ENCODE measurements around the gene ADGRE2. TPM values are rescaled to one million over a fixed set of nuclear protein-coding genes. Genes with fewer than 3 reads are reported as not detected.

ADGRE2 gene
- total and polyA plus RNA-seq, 2 experiments from 2014 or later: 0.04 to 0.09 TPM

DNA sequence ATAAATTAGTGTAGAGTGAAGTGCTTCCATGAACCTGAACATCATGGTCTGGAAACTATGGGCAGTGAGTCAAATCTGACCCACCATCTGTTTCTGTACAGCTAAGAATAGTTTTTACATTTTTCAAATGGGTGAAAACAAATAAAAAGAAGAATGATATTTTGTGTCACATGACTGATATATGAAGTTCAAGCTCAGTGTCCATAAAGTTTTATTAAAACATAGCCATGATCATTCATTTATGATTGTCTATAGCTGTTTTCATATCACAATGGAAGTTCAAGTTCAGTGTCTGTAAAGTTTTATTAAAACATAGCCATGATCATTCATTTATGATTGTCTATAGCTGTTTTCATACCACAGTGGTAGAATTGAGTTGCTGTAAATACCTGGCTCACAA, 45.9 kb downstream of the ADGRE2 start:
- no peaks in the 10 kb centered on the region for H3K4me1 ChIP-seq (ENCODE audit: low read depth)
- no peaks in the 10 kb centered on the region for H3K36me3 ChIP-seq
- no peak overlapping the region for H3K4me3 ChIP-seq
- DNase-seq (ENCODE audit: low read depth in 1 of 2, low spot score in 1 of 2): no peak
- no peaks in the 10 kb centered on the region for H3K9me3 ChIP-seq (ENCODE audit: low read depth)
- no peaks in the 10 kb centered on the region for H3K27me3 ChIP-seq
- H3K27ac ChIP-seq: no peak overlapping the region
- TF ChIP-seq, protein P1, sequence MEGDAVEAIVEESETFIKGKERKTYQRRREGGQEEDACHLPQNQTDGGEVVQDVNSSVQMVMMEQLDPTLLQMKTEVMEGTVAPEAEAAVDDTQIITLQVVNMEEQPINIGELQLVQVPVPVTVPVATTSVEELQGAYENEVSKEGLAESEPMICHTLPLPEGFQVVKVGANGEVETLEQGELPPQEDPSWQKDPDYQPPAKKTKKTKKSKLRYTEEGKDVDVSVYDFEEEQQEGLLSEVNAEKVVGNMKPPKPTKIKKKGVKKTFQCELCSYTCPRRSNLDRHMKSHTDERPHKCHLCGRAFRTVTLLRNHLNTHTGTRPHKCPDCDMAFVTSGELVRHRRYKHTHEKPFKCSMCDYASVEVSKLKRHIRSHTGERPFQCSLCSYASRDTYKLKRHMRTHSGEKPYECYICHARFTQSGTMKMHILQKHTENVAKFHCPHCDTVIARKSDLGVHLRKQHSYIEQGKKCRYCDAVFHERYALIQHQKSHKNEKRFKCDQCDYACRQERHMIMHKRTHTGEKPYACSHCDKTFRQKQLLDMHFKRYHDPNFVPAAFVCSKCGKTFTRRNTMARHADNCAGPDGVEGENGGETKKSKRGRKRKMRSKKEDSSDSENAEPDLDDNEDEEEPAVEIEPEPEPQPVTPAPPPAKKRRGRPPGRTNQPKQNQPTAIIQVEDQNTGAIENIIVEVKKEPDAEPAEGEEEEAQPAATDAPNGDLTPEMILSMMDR (IDR thresholded peaks at IDR 0.05; ENCODE audit: low read depth, low read length): no peak

DNA sequence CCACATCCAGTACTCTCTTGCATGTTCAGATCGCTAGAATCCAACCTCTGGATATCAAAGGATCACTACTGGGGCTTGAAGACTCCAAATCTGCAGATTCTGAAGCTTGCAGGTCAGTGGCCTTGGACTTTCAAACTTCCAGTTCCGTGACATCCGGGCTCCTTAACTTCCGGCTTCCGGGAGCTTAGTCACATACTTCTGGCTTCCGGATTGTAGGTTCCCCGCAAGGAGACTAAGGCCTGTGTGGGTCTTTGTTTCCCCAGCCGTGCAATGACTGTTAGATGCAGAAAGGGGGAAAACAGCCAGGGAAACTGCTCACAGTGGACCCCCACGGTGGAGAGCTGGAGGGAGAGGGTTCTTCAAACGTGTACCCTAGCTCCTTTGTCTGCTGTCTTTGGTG, 47.2 kb downstream of the ADGRE2 start:
- no peaks in the 10 kb centered on the region for H3K4me1 ChIP-seq (ENCODE audit: low read depth)
- no peak overlapping the region for H3K27ac ChIP-seq
- H3K9me3 ChIP-seq (ENCODE audit: low read depth): no peaks in the 10 kb centered on the region
- TF ChIP-seq, protein P1 (IDR thresholded peaks at IDR 0.05; ENCODE audit: low read depth, low read length): no peak
- no peak overlapping the region for H3K4me3 ChIP-seq
- H3K27me3 ChIP-seq: no peaks in the 10 kb centered on the region
- no peak for DNase-seq (ENCODE audit: low read depth in 1 of 2, low spot score in 1 of 2)
- H3K36me3 ChIP-seq: no peaks in the 10 kb centered on the region

- H3K27me3 ChIP-seq: no peaks in the 10 kb centered on the region
- no peaks in the 10 kb centered on the region for H3K4me1 ChIP-seq (ENCODE audit: low read depth)
- no peak for DNase-seq (ENCODE audit: low read depth in 1 of 2, low spot score in 1 of 2)
- no peak overlapping the region for H3K4me3 ChIP-seq
- TF ChIP-seq, protein P1 (IDR thresholded peaks at IDR 0.05; ENCODE audit: low read depth, low read length): no peak
- H3K27ac ChIP-seq: no peak overlapping the region
- H3K36me3 ChIP-seq: no peaks in the 10 kb centered on the region
- no peaks in the 10 kb centered on the region for H3K9me3 ChIP-seq (ENCODE audit: low read depth)
These were observed 49.8 kb downstream of the ADGRE2 start for GRCh38 chr19:14728595-14728994.

GRCh38 chr19:14722127-14722526, 56.2 kb downstream of the ADGRE2 start:
- no peaks in the 10 kb centered on the region for H3K27me3 ChIP-seq
- no peak overlapping the region for H3K4me3 ChIP-seq
- no peaks in the 10 kb centered on the region for H3K4me1 ChIP-seq (ENCODE audit: low read depth)
- H3K9me3 ChIP-seq (ENCODE audit: low read depth): peaks cover 13% of the 10 kb centered on the region
- no peak overlapping the region for H3K27ac ChIP-seq
- TF ChIP-seq, protein P1 (IDR thresholded peaks at IDR 0.05; ENCODE audit: low read depth, low read length): no peak
- peaks cover 26% of the 10 kb centered on the region for H3K36me3 ChIP-seq
- DNase-seq (ENCODE audit: low read depth in 1 of 2, low spot score in 1 of 2): no peak

GRCh38 chr19:14719162-14719561, 59.2 kb downstream of the ADGRE2 start:
- H3K27ac ChIP-seq: no peak overlapping the region
- no peaks in the 10 kb centered on the region for H3K27me3 ChIP-seq
- H3K4me1 ChIP-seq (ENCODE audit: low read depth): no peaks in the 10 kb centered on the region
- TF ChIP-seq, protein P1 (IDR thresholded peaks at IDR 0.05; ENCODE audit: low read depth, low read length): no peak
- H3K9me3 ChIP-seq (ENCODE audit: low read depth): peaks cover 13% of the 10 kb centered on the region
- no peak overlapping the region for H3K4me3 ChIP-seq
- peaks cover 38% of the 10 kb centered on the region for H3K36me3 ChIP-seq
- no peak for DNase-seq (ENCODE audit: low read depth in 1 of 2, low spot score in 1 of 2)
